GM12865 (cell line): ENCODE results near the gene ANKIB1.

Experiments used
- DNase-seq: peaks from one replicate; pipeline ENCODE4 v3.0.0; 2010; ENCODE audit warnings: low read depth
- H3K4me3 ChIP-seq: 2 replicates; pipeline ENCODE4 v1.5.1; 2011; ENCODE audit warnings: mild to moderate bottlenecking, low read depth, low read length, control low read depth
- TF ChIP-seq, protein P1 (sequence below): IDR thresholded peaks from 2 replicates; pipeline ENCODE4 v1.5.1; 2011; ENCODE audit warnings: low read length, control low read depth, low read depth, inconsistent platforms; ENCODE audit not compliant: insufficient read depth; ENCODE audit errors: missing control alignments

ANKIB1 gene

DNA sequence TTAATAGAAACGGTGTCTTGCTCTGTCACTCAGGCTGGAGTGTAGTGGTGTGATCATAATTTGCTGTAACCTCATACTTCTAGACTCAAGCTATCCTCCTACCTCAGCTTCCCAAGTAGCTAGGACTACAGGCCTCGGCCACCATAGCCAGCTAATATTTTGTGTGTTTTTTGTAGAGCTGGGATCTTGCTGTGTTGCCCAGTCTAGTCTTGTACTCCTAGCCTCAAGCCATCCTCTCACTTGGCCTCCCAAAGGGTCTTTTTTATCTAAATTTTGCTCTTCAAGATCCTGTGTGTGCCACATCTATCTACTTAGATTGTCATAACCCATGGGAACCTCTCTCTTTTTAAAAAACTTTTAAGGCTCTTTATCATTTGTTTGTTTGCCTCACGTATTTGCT lies 50.5 kb downstream of the ANKIB1 start:
- DNase-seq = no peak
- TF ChIP-seq, protein P1, sequence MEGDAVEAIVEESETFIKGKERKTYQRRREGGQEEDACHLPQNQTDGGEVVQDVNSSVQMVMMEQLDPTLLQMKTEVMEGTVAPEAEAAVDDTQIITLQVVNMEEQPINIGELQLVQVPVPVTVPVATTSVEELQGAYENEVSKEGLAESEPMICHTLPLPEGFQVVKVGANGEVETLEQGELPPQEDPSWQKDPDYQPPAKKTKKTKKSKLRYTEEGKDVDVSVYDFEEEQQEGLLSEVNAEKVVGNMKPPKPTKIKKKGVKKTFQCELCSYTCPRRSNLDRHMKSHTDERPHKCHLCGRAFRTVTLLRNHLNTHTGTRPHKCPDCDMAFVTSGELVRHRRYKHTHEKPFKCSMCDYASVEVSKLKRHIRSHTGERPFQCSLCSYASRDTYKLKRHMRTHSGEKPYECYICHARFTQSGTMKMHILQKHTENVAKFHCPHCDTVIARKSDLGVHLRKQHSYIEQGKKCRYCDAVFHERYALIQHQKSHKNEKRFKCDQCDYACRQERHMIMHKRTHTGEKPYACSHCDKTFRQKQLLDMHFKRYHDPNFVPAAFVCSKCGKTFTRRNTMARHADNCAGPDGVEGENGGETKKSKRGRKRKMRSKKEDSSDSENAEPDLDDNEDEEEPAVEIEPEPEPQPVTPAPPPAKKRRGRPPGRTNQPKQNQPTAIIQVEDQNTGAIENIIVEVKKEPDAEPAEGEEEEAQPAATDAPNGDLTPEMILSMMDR = no peak
- H3K4me3 ChIP-seq = no peak overlapping the region

DNA sequence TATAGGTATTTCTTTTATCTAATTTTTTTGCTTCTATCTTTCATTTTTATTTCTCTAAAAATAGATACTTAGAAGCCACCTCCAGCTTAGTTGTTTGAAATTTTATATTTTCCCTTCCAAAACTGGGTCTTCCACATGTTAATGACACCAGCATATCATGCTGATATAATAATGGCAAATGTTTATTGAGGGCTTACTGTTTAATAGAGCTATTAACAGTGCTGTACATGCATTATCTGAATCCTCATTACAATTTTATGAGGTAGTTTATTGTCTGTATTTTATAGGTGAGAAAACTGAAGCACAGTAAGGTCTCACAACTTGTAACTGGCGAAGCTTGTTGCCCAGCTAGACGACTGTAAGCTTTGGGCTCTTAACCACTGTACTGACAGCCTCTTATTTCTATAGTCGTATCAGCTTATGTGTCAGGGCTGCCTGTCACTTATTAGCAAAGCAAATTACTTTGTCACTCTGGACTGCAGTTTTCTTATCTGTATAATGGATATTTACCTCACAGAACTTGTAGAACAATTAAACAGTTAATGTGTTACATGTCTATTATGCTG lies 51.2 kb downstream of the ANKIB1 start:
- TF ChIP-seq, protein P1 = no peak
- no peak for DNase-seq
- H3K4me3 ChIP-seq = no peak overlapping the region

DNA sequence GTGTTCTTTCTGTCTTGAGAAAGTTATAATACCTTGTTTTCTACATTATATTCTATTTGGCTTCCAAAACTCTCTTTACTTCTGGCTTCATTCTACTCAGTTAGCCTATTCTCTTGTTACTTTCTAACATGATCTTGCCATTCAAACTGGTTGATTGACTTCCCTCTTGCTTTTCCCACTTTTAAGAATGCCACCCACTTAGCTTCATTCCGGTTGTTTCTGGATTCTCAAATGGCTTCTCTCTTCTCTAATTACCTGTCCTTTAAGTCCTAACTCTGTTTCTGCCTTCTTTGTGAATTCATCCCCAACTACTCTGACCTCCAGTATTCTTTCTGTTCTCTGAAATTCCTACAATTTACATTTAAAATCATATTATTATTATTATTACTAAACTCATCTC lies 52.0 kb downstream of the ANKIB1 start:
- H3K4me3 ChIP-seq = no peak overlapping the region
- TF ChIP-seq, protein P1 = no peak
- no peak for DNase-seq

DNA sequence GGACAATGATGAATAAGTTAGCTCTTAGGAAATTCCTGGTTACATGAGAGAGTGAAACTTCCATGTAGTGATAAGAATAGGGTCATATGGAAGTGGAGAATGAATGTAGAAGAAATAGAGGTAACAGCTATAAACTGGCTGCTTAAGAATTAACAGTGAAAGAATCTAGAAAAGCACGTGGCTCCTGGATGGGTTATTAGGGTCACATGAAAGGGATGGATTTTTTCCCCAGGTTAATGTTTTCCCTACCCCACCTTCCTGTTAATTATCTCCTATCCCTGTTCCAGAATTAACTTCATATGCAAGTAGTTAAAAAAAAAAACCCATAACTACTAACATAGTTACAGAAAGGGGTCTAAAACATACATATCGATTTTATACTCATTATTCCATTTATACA lies 58.0 kb downstream of the ANKIB1 start:
- no peak overlapping the region for H3K4me3 ChIP-seq
- TF ChIP-seq, protein P1 = no peak
- no peak for DNase-seq

DNA sequence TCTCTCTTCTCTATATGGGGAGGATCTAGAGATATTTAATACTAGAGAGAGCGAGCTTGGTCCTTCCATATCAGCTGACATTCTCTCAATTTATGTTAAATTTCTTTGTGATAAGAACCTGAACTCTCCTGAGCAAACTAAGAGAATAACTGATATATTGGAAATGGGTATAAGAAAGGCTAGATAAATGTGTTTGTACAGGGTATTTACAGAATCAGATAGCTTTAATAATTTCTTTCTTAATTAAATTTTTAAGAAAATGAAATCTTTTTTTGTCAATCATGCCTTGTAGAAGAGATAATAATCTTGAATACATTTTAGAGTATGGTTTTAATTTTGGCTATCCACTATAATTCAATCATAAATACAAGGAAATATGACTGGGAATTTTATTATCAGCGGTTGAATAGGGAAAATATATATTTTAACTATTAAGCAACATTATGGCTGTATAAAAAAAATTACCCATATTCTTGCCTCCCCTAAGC lies 58.7 kb downstream of the ANKIB1 start:
- TF ChIP-seq, protein P1 = no peak
- no peak for DNase-seq
- no peak overlapping the region for H3K4me3 ChIP-seq

DNA sequence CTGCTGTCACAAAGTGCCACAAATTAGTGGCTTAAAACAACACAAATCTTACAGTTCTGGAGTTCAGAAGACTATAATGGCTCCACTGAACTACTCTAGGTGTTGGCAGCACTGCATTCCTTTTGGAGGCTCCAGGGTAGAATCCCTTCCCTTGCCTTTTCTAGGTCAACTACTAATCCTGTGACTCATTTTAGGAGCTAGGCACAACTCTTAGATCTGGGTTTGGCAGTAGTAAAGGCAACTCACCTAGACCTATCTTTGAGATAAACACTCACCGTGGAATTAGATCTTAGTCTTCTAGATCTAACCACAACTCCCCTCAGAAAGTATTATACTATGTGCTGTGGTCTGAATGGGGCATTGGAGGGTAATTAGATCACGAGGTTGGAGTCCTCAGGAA lies 60.4 kb downstream of the ANKIB1 start:
- no peak overlapping the region for H3K4me3 ChIP-seq
- TF ChIP-seq, protein P1 = no peak
- DNase-seq = no peak

DNA sequence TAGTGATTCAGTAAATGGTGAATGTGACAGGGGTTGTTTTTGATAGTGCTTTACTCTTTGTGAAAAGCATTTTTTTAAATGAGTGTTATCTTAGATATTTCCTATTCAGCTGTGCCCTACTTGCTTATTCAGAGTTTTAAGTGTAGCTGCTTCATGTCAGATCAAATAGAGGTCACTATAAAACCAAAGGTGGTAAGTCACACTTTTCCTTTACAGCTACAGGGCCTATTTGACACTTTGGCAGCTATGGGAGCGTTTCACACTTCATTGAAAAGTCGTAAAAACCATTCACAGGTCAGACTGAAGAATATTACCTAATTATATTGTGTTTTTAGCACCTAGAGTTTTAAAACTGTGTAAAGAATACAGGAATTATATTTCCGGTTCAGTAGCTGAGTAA lies 67.3 kb downstream of the ANKIB1 start:
- H3K4me3 ChIP-seq = no peak overlapping the region
- TF ChIP-seq, protein P1 = no peak
- DNase-seq = no peak
